WTC11 (cell line): ENCODE results near the gene ACSS3. TPM values are rescaled to one million over a fixed set of nuclear protein-coding genes. Genes with fewer than 3 reads are reported as not detected.
A peak's percentile ranks its signal among the peaks of the same experiment; 100 is the strongest.

Experiments used
- ATAC-seq: fragments of 200-7000 bp; cut with Tn5 transposase; 2 replicates; pipeline ENCODE4 v1.10.0; 2021; ENCODE audit warnings: mild to moderate bottlenecking, moderate library complexity
- CTCF ChIA-PET: fragments of 300-600 bp; sonication (Branson Sonifier 250); formaldehyde crosslinking; loops from one replicate; lab custom pipeline; 2021; ENCODE audit warnings: antibody characterized with exemption; lab: Charles Lee
- POLR2A ChIA-PET: fragments of 350-600 bp; sonication (Branson Sonifier 250); formaldehyde crosslinking; loops from one replicate; lab custom pipeline; 2021; ENCODE audit warnings: antibody characterized with exemption; lab: Charles Lee
- DNase-seq: peaks from one replicate; pipeline ENCODE4 v3.0.0; 2021; ENCODE audit warnings: low spot score
- H3K27ac Mint-ChIP-seq: 2 replicates; pipeline ENCODE4 v1.8.0; 2021; ENCODE audit warnings: mixed read lengths
- H3K27me3 Mint-ChIP-seq: 2 replicates; pipeline ENCODE4 v1.8.0; 2021; ENCODE audit warnings: low read depth, mild to moderate bottlenecking, moderate library complexity, mixed read lengths
- H3K36me3 Mint-ChIP-seq: 2 replicates; pipeline ENCODE4 v1.8.0; 2021; ENCODE audit warnings: mixed read lengths
- H3K4me1 Mint-ChIP-seq: 2 replicates; pipeline ENCODE4 v1.8.0; 2022; ENCODE audit warnings: mixed read lengths
- H3K4me3 Mint-ChIP-seq: 2 replicates; pipeline ENCODE4 v1.8.0; 2021; ENCODE audit warnings: mild to moderate bottlenecking, moderate library complexity, mixed read lengths
- H3K9me3 Mint-ChIP-seq: 2 replicates; pipeline ENCODE4 v1.8.0; 2021; ENCODE audit warnings: mixed read lengths
- ATF6 ChIP-seq: sonication (generic); formaldehyde crosslinking; IDR thresholded peaks from 2 replicates; pipeline ENCODE4 v1.8.1; 2023; ENCODE audit warnings: mild to moderate bottlenecking, missing genetic modification reagents
- CTCF ChIP-seq: fragments of 200-600 bp; IDR thresholded peaks from 2 replicates; pipeline ENCODE4 v1.8.0; 2022; ENCODE audit warnings: antibody characterized with exemption
- E2F5 ChIP-seq: sonication (generic); formaldehyde crosslinking; IDR thresholded peaks from 2 replicates; pipeline ENCODE4 v1.8.1; 2022; ENCODE audit warnings: mild to moderate bottlenecking, moderate library complexity, missing genetic modification reagents
- EMX1 ChIP-seq: fragments of 250-450 bp; sonication (Bioruptor Pico); IDR thresholded peaks from 2 replicates; pipeline ENCODE4 v1.8.0; 2021; ENCODE audit warnings: mild to moderate bottlenecking
- ESRRA ChIP-seq: sonication (generic); formaldehyde crosslinking; IDR thresholded peaks from 2 replicates; pipeline ENCODE4 v1.8.1; 2022; ENCODE audit warnings: mild to moderate bottlenecking, missing genetic modification reagents, borderline replicate concordance
- FOXP4 ChIP-seq: sonication (generic); formaldehyde crosslinking; IDR thresholded peaks from 2 replicates; pipeline ENCODE4 v1.8.0; 2022; ENCODE audit warnings: mild to moderate bottlenecking, missing genetic modification reagents
- GTF2I ChIP-seq: fragments of 250-450 bp; sonication (Bioruptor Pico); conservative IDR thresholded peaks from 2 replicates; pipeline ENCODE4 v1.4.0; 2021; ENCODE audit warnings: mild to moderate bottlenecking
- IRF2 ChIP-seq: sonication (generic); formaldehyde crosslinking; IDR thresholded peaks from 2 replicates; pipeline ENCODE4 v1.8.0; 2022; ENCODE audit warnings: low read depth, missing genetic modification reagents, borderline replicate concordance
- MAX ChIP-seq: sonication (generic); formaldehyde crosslinking; IDR thresholded peaks from 2 replicates; pipeline ENCODE4 v1.8.0; 2022; ENCODE audit warnings: mild to moderate bottlenecking, missing genetic modification reagents
- MLX ChIP-seq: sonication (generic); formaldehyde crosslinking; IDR thresholded peaks from 2 replicates; pipeline ENCODE4 v1.8.1; 2023; ENCODE audit warnings: mild to moderate bottlenecking, missing genetic modification reagents, moderate library complexity
- MYBL2 ChIP-seq: sonication (generic); formaldehyde crosslinking; IDR thresholded peaks from 2 replicates; pipeline ENCODE4 v1.8.1; 2023; ENCODE audit warnings: mild to moderate bottlenecking, moderate library complexity, missing genetic modification reagents
- SP1 ChIP-seq: sonication (generic); formaldehyde crosslinking; conservative IDR thresholded peaks from 2 replicates; pipeline ENCODE4 v1.8.1; 2022; ENCODE audit warnings: missing genetic modification reagents
- ZNF219 ChIP-seq: sonication (generic); formaldehyde crosslinking; IDR thresholded peaks from 2 replicates; pipeline ENCODE4 v1.8.0; 2023; ENCODE audit warnings: missing genetic modification reagents, mild to moderate bottlenecking, borderline replicate concordance
- ZSCAN18 ChIP-seq: fragments of 250-450 bp; sonication (Bioruptor Pico); IDR thresholded peaks from 2 replicates; pipeline ENCODE4 v2.1.2; 2022; ENCODE audit warnings: mild to moderate bottlenecking, moderate library complexity
- total RNA-seq: library from RNA; stranded (reverse); gene quantifications from 3 replicates; pipeline ENCODE4 v1.2.3, GENCODE V29; 2021

Gene ACSS3
- total RNA-seq, 1 experiment from 2014 or later: 18.6 TPM

GRCh38 chr12:81123611-81124010, 45.7 kb downstream of the ACSS3 start (continued):
- TF ChIP-seq FOXP4 (CRISPR knock-in tag): no peak

GRCh38 chr12:81125691-81126090, 47.8 kb downstream of the ACSS3 start:
- ATAC-seq (no peak), DNase-seq (no peak)
- Mint-ChIP-seq H3K4me3 (no peak overlapping the region), H3K36me3 (peaks cover 12% of the 10 kb centered on the region), H3K9me3 (peaks cover 18% of the 10 kb centered on the region), H3K27ac (no peak overlapping the region), H3K27me3 (no peaks in the 10 kb centered on the region), H3K4me1 (no peaks in the 10 kb centered on the region)
- no peak for TF ChIP-seq ZNF219 (CRISPR knock-in tag)
- TF ChIP-seq GTF2I: no peak
- ChIA-PET POLR2A (no interaction called here), CTCF (no interaction called here)

- Mint-ChIP-seq H3K27ac (no peak overlapping the region), H3K9me3 (peaks cover 13% of the 10 kb centered on the region), H3K27me3 (no peaks in the 10 kb centered on the region), H3K4me1 (no peaks in the 10 kb centered on the region), H3K4me3 (no peak overlapping the region), H3K36me3 (peaks cover 13% of the 10 kb centered on the region)
- no peak for TF ChIP-seq IRF2 (CRISPR knock-in tag)
- peak; percentile 70 for TF ChIP-seq CTCF
- peak; percentile 86 for ATAC-seq
- DNase-seq: peak; percentile 31
- CTCF ChIA-PET: interaction anchor here (0.6 to 2.3 kb wide), 15 partner anchors 9 to 292 kb away, joined by 3 to 8 read pairs (median 4); no protein-coding TSS in a partner anchor
- POLR2A ChIA-PET: no interaction called here
Measured at GRCh38 chr12:81128930-81129554, 51.2 kb downstream of the ACSS3 start.

GRCh38 chr12:81136519-81136918, 58.6 kb downstream of the ACSS3 start:
- ATAC-seq (no peak), DNase-seq (no peak)
- POLR2A ChIA-PET: no interaction called here
- Mint-ChIP-seq H3K36me3 (no peaks in the 10 kb centered on the region), H3K27ac (peak overlapping the region; percentile 35), H3K27me3 (no peaks in the 10 kb centered on the region), H3K4me1 (no peaks in the 10 kb centered on the region), H3K4me3 (no peak overlapping the region), H3K9me3 (no peaks in the 10 kb centered on the region)
- CTCF ChIA-PET: interaction anchor here (0.9 kb wide), 1 partner anchor 121 kb away, joined by 3 read pairs; no protein-coding TSS in a partner anchor
- TF ChIP-seq MLX (CRISPR knock-in tag) (no peak), ZSCAN18 (CRISPR knock-in tag) (no peak), E2F5 (CRISPR knock-in tag) (no peak), FOXP4 (CRISPR knock-in tag) (no peak), ESRRA (no peak), MYBL2 (no peak), EMX1 (CRISPR knock-in tag) (no peak), ATF6 (CRISPR knock-in tag) (no peak), SP1 (no peak), MAX (CRISPR knock-in tag) (no peak)
